CD14-positive monocyte (primary cell): ENCODE results near the gene PDCD1. TPM values are rescaled to one million over a fixed set of nuclear protein-coding genes. Genes with fewer than 3 reads are reported as not detected.

Source experiments
- DNase-seq, 3 donors: peaks; one replicate each; pipeline ENCODE4 v3.0.0-alpha.2; 2011 to 2022
- H2AFZ ChIP-seq: 2 replicates; pipeline ENCODE4 v1.6.0; 2012; ENCODE audit warnings: mild to moderate bottlenecking, low read depth, low read length, inconsistent platforms; ENCODE audit not compliant: insufficient read depth, poor library complexity, severe bottlenecking
- H3K27ac ChIP-seq, 2 donors: 1 replicate in 1 of 2; 2 replicates in 1 of 2; pipeline ENCODE4 v1.5.1; 2012 to 2013; ENCODE audit warnings: low read length in 2 of 2, control low read depth in 1 of 2, inconsistent platforms in 1 of 2, low read depth in 1 of 2, mild to moderate bottlenecking in 1 of 2
- H3K27me3 ChIP-seq, 2 donors: one replicate each; pipeline versions ENCODE4 v1.6.0 to v1.6.1; 2011 to 2013; ENCODE audit warnings: low read length in 2 of 2; ENCODE audit not compliant: control insufficient read depth in 2 of 2, insufficient read depth in 2 of 2
- H3K36me3 ChIP-seq, 2 donors: replicated peaks in 1 of 2; 1 replicate in 1 of 2; 2 replicates in 1 of 2; pipeline versions ENCODE4 v1.5.1 to v1.6.1; 2012 to 2013; ENCODE audit warnings: low read length in 2 of 2, control low read depth in 1 of 2, inconsistent platforms in 1 of 2, mild to moderate bottlenecking in 1 of 2; ENCODE audit not compliant: insufficient read depth in 2 of 2, control insufficient read depth in 1 of 2
- H3K4me1 ChIP-seq, 2 donors: 1 replicate in 1 of 2; 2 replicates in 1 of 2; pipeline versions ENCODE4 v1.5.1 to v1.6.1; 2012 to 2013; ENCODE audit warnings: low read length in 2 of 2, control low read depth in 1 of 2, inconsistent platforms in 1 of 2, mild to moderate bottlenecking in 1 of 2, moderate library complexity in 1 of 2; ENCODE audit not compliant: insufficient read depth in 2 of 2, control insufficient read depth in 1 of 2
- H3K4me2 ChIP-seq: replicated peaks from 2 replicates; pipeline ENCODE3; 2012; ENCODE audit warnings: low read length, moderate library complexity, mild to moderate bottlenecking; ENCODE audit not compliant: poor library complexity, severe bottlenecking; ENCODE audit errors: extremely low read depth
- H3K4me3 ChIP-seq, 3 experiments: fragments of 200-600 bp in 1 of 3; sonication (generic) in 1 of 3; replicated peaks in 1 of 3; 1 replicate in 2 of 3; 2 replicates in 1 of 3; pipeline ENCODE4 v1.5.1; 2011 to 2013; ENCODE audit warnings: low read length in 3 of 3, mild to moderate bottlenecking in 3 of 3, control low read depth in 2 of 3, low read depth in 2 of 3, inconsistent platforms in 1 of 3, moderate library complexity in 1 of 3
- H3K79me2 ChIP-seq: 2 replicates; pipeline ENCODE4 v1.6.0; 2012; ENCODE audit warnings: mild to moderate bottlenecking, control low read depth, inconsistent platforms, low read length, moderate library complexity; ENCODE audit not compliant: insufficient read depth
- H3K9ac ChIP-seq: 2 replicates; pipeline ENCODE4 v1.6.0; 2017; ENCODE audit warnings: low read length, mild to moderate bottlenecking; ENCODE audit not compliant: insufficient read depth, poor library complexity, severe bottlenecking
- H3K9me3 ChIP-seq, 2 donors: replicated peaks in 1 of 2; 1 replicate in 1 of 2; 2 replicates in 1 of 2; pipeline versions ENCODE4 v1.5.1 to v1.6.1; 2012 to 2013; ENCODE audit warnings: low read length in 2 of 2, control low read depth in 1 of 2; ENCODE audit not compliant: control insufficient read depth in 1 of 2, insufficient read depth in 1 of 2
- H4K20me1 ChIP-seq: 2 replicates; pipeline ENCODE4 v1.6.0; 2012; ENCODE audit warnings: mild to moderate bottlenecking, low read length, control low read depth, moderate library complexity; ENCODE audit not compliant: insufficient read depth
- H3K27ac Mint-ChIP-seq, 7 donors: one replicate each; pipeline ENCODE4 v1.8.0; 2020; ENCODE audit warnings: mild to moderate bottlenecking in 7 of 7, mixed read lengths in 7 of 7, moderate library complexity in 6 of 7, inconsistent platforms in 2 of 7
- H3K27me3 Mint-ChIP-seq, 3 donors: one replicate each; pipeline ENCODE4 v1.8.0; 2021 to 2022; ENCODE audit warnings: low read depth in 3 of 3, mild to moderate bottlenecking in 3 of 3, mixed read lengths in 3 of 3, moderate library complexity in 3 of 3, inconsistent platforms in 1 of 3
- H3K36me3 Mint-ChIP-seq, 2 donors: one replicate each; pipeline ENCODE4 v1.8.0; 2020; ENCODE audit warnings: mixed read lengths in 2 of 2, inconsistent platforms in 1 of 2, mild to moderate bottlenecking in 1 of 2
- H3K4me1 Mint-ChIP-seq: one replicate; pipeline ENCODE4 v1.8.0; 2020; ENCODE audit warnings: mild to moderate bottlenecking, mixed read lengths
- H3K4me3 Mint-ChIP-seq, 2 donors: one replicate each; pipeline ENCODE4 v1.8.0; 2020; ENCODE audit warnings: mild to moderate bottlenecking in 2 of 2, mixed read lengths in 2 of 2, moderate library complexity in 1 of 2
- H3K9me3 Mint-ChIP-seq, 7 donors: one replicate each; pipeline ENCODE4 v1.8.0; 2020 to 2022; ENCODE audit warnings: mixed read lengths in 7 of 7, mild to moderate bottlenecking in 6 of 7, moderate library complexity in 6 of 7, inconsistent platforms in 2 of 7
- CTCF ChIP-seq: fragments of 200-600 bp; IDR thresholded peaks from one replicate; pipeline ENCODE4 v1.8.0; 2022; ENCODE audit warnings: antibody characterized with exemption, mild to moderate bottlenecking
- WGBS: methylation state at CpG from one replicate; pipeline ENCODE4 v1.1.5; 2013; ENCODE audit warnings: missing lambda C conversion rate; ENCODE audit not compliant: insufficient coverage; 5-methylcytosine and 5-hydroxymethylcytosine counted together
- intact Hi-C, 2 donors: fragments of 100-400 bp; cut with micrococcal nuclease; formaldehyde crosslinking; loops; one replicate each; pipeline versions ENCODE4 v1.15.0 to v1.15.1; 2023
- polyA plus RNA-seq, 3 donors: library from polyadenylated mRNA; depleted of rRNA in 1 of 3; unstranded in 2 of 3; stranded (reverse) in 1 of 3; fragments of 300-500 nt in 2 of 3; fragments of >200 nt in 1 of 3; fragmentation: Illumina TruSeq in 2 of 3; gene quantifications; 1 replicate in 2 of 3; 2 replicates in 1 of 3; pipeline ENCODE4 v1.2.3, GENCODE V29; 2012 to 2021

PDCD1 gene
- polyA plus RNA-seq, 3 donors, result 0.08 TPM; not detected in 2

GRCh38 chr2:241809383-241810306, 49.0 kb downstream of the PDCD1 start:
- Mint-ChIP-seq H3K9me3 (peaks cover 0 to 2% (median 0%) of the 10 kb centered on the region in 7 donors), H3K27me3 (peaks cover 4 to 10% (median 8%) of the 10 kb centered on the region in 3 donors), H3K36me3 (no peaks in the 10 kb centered on the region), H3K4me1 (peaks cover 5% of the 10 kb centered on the region), H3K27ac (peak overlapping the region in 1 of 7 donors; percentile 43), H3K4me3 (no peak overlapping the region)
- no peak overlapping the region for H3K27ac ChIP-seq
- no peak for DNase-seq
- H3K36me3 ChIP-seq, result no peaks in the 10 kb centered on the region
- H2AFZ ChIP-seq, result no peak overlapping the region
- 85% methylated on average over 24 of the region's 29 CpGs for WGBS
- H3K4me1 ChIP-seq, result peaks cover 3% of the 10 kb centered on the region in 2 donors
- H3K9ac ChIP-seq, result no peak overlapping the region
- no peak overlapping the region for H3K4me2 ChIP-seq
- H3K9me3 ChIP-seq, result no peaks in the 10 kb centered on the region
- intact Hi-C loops, result no loop called here
- H4K20me1 ChIP-seq, result no peaks in the 10 kb centered on the region
- peaks cover 3 to 4% of the 10 kb centered on the region in 2 donors for H3K27me3 ChIP-seq
- H3K79me2 ChIP-seq, result no peaks in the 10 kb centered on the region
- TF ChIP-seq CTCF, result no peak
- no peak overlapping the region for H3K4me3 ChIP-seq

- intact Hi-C loops, result no loop called here
- Histone ChIP-seq H3K27ac (no peak within 1 kb of the TSS), H4K20me1 (no peaks in the 10 kb centered on the region), H3K4me2 (no peak within 1 kb of the TSS), H3K9me3 (no peaks in the 10 kb centered on the region), H3K79me2 (no peaks in the 10 kb centered on the region), H3K27me3 (peaks cover 8 to 11% of the 10 kb centered on the region in 2 donors), H2AFZ (no peak within 1 kb of the TSS), H3K4me1 (peaks cover 11% of the 10 kb centered on the region in 2 donors), H3K36me3 (no peaks in the 10 kb centered on the region), H3K4me3 (no peak within 1 kb of the TSS), H3K9ac (no peak within 1 kb of the TSS)
- peaks cover 0 to 2% (median 0%) of the 10 kb centered on the region in 7 donors for H3K9me3 Mint-ChIP-seq
- TF ChIP-seq CTCF, result no peak
- H3K27ac Mint-ChIP-seq, result peak within 1 kb of the TSS in 2 of 7 donors; percentile 18 to 43
- peaks cover 6 to 18% (median 16%) of the 10 kb centered on the region in 3 donors for H3K27me3 Mint-ChIP-seq
- no peaks in the 10 kb centered on the region for H3K36me3 Mint-ChIP-seq
- DNase-seq, result no peak
- 96% methylated on average over 29 of the region's 31 CpGs for WGBS
- H3K4me3 Mint-ChIP-seq, result no peak within 1 kb of the TSS
- peaks cover 5% of the 10 kb centered on the region for H3K4me1 Mint-ChIP-seq
Observed at GRCh38 chr2:241808721-241809382, 49.8 kb downstream of the PDCD1 start, which contains the start of gene NEU4. TSS of gene NEU4 (plus strand) at chr2:241809193. CDS start at chr2:241814485, 5,292 bp downstream.
